Measurements from ENCODE around the gene SLC31A1. TPM values are rescaled to one million over a fixed set of nuclear protein-coding genes. Genes with fewer than 3 reads are reported as not detected.

Gene SLC31A1
- total RNA-seq, 1 experiment from 2014 or later = 34.4 TPM

DNA sequence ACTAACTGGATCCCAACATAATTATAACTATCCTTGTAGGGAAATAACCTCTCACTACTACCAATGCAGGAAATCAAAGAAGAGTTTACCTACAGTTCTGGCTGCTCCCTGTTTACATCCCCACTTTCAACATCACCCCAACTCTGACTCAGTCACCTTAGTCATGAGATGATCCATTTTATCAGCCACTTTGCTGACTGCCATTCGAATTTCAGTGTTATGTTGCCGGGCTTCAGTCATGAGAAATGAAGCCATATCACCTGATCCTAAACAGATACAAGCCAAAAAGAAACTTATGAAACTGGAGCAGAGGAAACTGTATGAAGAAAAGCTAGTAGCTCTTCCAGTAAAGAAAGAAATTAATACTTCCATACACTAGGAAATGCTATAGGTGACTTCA is 36.8 kb upstream of the SLC31A1 start:
- Histone ChIP-seq H3K79me1 (ENCODE audit: insufficient read depth, low read depth, low read length, poor library complexity, severe bottlenecking) (no peaks in the 10 kb centered on the region), H4K91ac (ENCODE audit: insufficient read length, low read depth, low read length) (no peak overlapping the region), H3K27ac (ENCODE audit: insufficient read length, low read depth, low read length) (no peak overlapping the region), H3K9me3 (ENCODE audit: control insufficient read depth, low read depth, low read length) (no peaks in the 10 kb centered on the region), H2BK15ac (ENCODE audit: low read depth, low read length) (no peak overlapping the region), H4K8ac (replicated peaks; ENCODE audit: insufficient read length, low read depth, low read length) (no peak overlapping the region), H3K23ac (ENCODE audit: insufficient read length, low read depth, low read length) (no peak overlapping the region), H2AK5ac (ENCODE audit: insufficient read length, low read length) (no peak overlapping the region), H2BK12ac (ENCODE audit: insufficient read length, low read depth, low read length) (no peak overlapping the region), H3K79me2 (ENCODE audit: insufficient read depth, low read length) (no peaks in the 10 kb centered on the region), H3K4ac (ENCODE audit: low read depth, low read length) (no peak overlapping the region), H3K27me3 (ENCODE audit: insufficient read depth, low read length) (no peaks in the 10 kb centered on the region), H3K23me2 (ENCODE audit: insufficient read length, low read depth, low read length, poor library complexity, severe bottlenecking) (no peaks in the 10 kb centered on the region), H3K14ac (ENCODE audit: insufficient read depth, low read length) (no peak overlapping the region), H3K4me2 (ENCODE audit: insufficient read depth, insufficient read length, low read length) (no peak overlapping the region), H3K9ac (ENCODE audit: extremely low read depth, insufficient read length, low read length) (no peak overlapping the region), H3K4me1 (ENCODE audit: insufficient read depth, low read length) (no peaks in the 10 kb centered on the region), H3T11ph (ENCODE audit: low read length) (no peak overlapping the region), H3K56ac (ENCODE audit: insufficient read length, low read depth, low read length) (no peak overlapping the region), H4K5ac (ENCODE audit: insufficient read length, low read depth, low read length) (no peak overlapping the region), H2BK5ac (ENCODE audit: insufficient read length, low read length) (no peak overlapping the region), H3K18ac (ENCODE audit: insufficient read length, low read depth, low read length) (no peak overlapping the region), H2AFZ (ENCODE audit: low read length) (no peak overlapping the region), H2BK120ac (ENCODE audit: low read depth, low read length, poor library complexity, severe bottlenecking) (no peak overlapping the region), H2BK20ac (ENCODE audit: low read depth, low read length, poor library complexity, severe bottlenecking) (no peak overlapping the region), H4K20me1 (ENCODE audit: control insufficient read depth, insufficient read depth, insufficient read length) (no peaks in the 10 kb centered on the region)
- WGBS (ENCODE audit: extremely low coverage, insufficient read length, low lambda C conversion rate) = no CpG with 5 or more reads among the region's 2 CpGs
- H3K27me3 Mint-ChIP-seq (ENCODE audit: low read depth) = no peaks in the 10 kb centered on the region
- no peak for DNase-seq
- no peak overlapping the region for H3K4me3 Mint-ChIP-seq
- peaks cover 9 to 60% (median 41%) of the 10 kb centered on the region in 3 experiments; a peak in 6 of 7 replicates for H3K36me3 Mint-ChIP-seq (ENCODE audit: insufficient read depth in 1 of 3, low read depth in 3 of 3)
- H3K4me1 Mint-ChIP-seq = no peaks in the 10 kb centered on the region
- no peaks in the 10 kb centered on the region for H3K9me3 Mint-ChIP-seq
- TF ChIP-seq, protein P1, sequence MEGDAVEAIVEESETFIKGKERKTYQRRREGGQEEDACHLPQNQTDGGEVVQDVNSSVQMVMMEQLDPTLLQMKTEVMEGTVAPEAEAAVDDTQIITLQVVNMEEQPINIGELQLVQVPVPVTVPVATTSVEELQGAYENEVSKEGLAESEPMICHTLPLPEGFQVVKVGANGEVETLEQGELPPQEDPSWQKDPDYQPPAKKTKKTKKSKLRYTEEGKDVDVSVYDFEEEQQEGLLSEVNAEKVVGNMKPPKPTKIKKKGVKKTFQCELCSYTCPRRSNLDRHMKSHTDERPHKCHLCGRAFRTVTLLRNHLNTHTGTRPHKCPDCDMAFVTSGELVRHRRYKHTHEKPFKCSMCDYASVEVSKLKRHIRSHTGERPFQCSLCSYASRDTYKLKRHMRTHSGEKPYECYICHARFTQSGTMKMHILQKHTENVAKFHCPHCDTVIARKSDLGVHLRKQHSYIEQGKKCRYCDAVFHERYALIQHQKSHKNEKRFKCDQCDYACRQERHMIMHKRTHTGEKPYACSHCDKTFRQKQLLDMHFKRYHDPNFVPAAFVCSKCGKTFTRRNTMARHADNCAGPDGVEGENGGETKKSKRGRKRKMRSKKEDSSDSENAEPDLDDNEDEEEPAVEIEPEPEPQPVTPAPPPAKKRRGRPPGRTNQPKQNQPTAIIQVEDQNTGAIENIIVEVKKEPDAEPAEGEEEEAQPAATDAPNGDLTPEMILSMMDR (conservative IDR thresholded peaks at IDR 0.05) = no peak
- no peak overlapping the region for H3K27ac Mint-ChIP-seq

Measured in H9 (cell line).